Cardiac septum (tissue), 1 donor: Measurements from ENCODE around the gene NRG3. TPM values are rescaled to one million over a fixed set of nuclear protein-coding genes. Genes with fewer than 3 reads are reported as not detected.

Source experiments
- DNase-seq: peaks from one replicate; pipeline ENCODE4 v3.0.0-alpha.2; 2020; ENCODE audit warnings: low spot score
- intact Hi-C: fragments of 100-400 bp; cut with DNase I; formaldehyde crosslinking; loops from one replicate; pipeline ENCODE4 v1.14.0; 2022
- total RNA-seq: library from RNA; stranded (reverse); fragmentation: NEBNext Ultra II Directional; extraction: Animal tissue kit (Norgen Biotek cat#: 25700); gene quantifications from one replicate; pipeline ENCODE4 v1.2.1, GENCODE V29; 2021
- donor health status: DM: no; HTN: no; CAD: no.

The NRG3 gene
- total RNA-seq, 1 donor from 2014 or later, result 0.57 TPM

GRCh38 chr10:81876253-81877077 lies 1.5 kb downstream of the NRG3 start:
- intact Hi-C loops, result no loop called here
- no peak for DNase-seq

GRCh38 chr10:81877596-81877995 lies 2.6 kb downstream of the NRG3 start:
- DNase-seq, result no peak
- intact Hi-C loops, result no loop called here

GRCh38 chr10:81882011-81882410 lies 7.0 kb downstream of the NRG3 start:
- no peak for DNase-seq
- intact Hi-C loops, result no loop called here

GRCh38 chr10:81884856-81885255 lies 9.9 kb downstream of the NRG3 start:
- no peak for DNase-seq
- intact Hi-C loops, result no loop called here

- intact Hi-C loops, result no loop called here
- no peak for DNase-seq
These were observed 10.5 kb downstream of the NRG3 start for GRCh38 chr10:81885491-81885890.

- intact Hi-C loops, result no loop called here
- DNase-seq, result no peak
These were observed 11.9 kb downstream of the NRG3 start for GRCh38 chr10:81886939-81887338.

GRCh38 chr10:81889181-81889769 lies 14.3 kb downstream of the NRG3 start:
- DNase-seq, result no peak
- intact Hi-C loops, result no loop called here

GRCh38 chr10:81894616-81895015 lies 19.6 kb downstream of the NRG3 start:
- DNase-seq, result no peak
- intact Hi-C loops, result no loop called here

- intact Hi-C loops, result no loop called here
- no peak for DNase-seq
These were observed 23.5 kb downstream of the NRG3 start for GRCh38 chr10:81898518-81898917.

- intact Hi-C loops, result no loop called here
- DNase-seq, result no peak
These were observed 26.0 kb downstream of the NRG3 start for GRCh38 chr10:81900989-81901388.

- no peak for DNase-seq
These were observed 28.5 kb downstream of the NRG3 start for GRCh38 chr10:81903472-81903871.

GRCh38 chr10:81905161-81905560 lies 30.2 kb downstream of the NRG3 start:
- no peak for DNase-seq
- intact Hi-C loops, result no loop called here

More at GRCh38 chr10:81903472-81903871, 28.5 kb downstream of the NRG3 start:
- intact Hi-C loops, result no loop called here

- intact Hi-C loops, result no loop called here
- DNase-seq, result no peak
These were observed 34.5 kb downstream of the NRG3 start for GRCh38 chr10:81909453-81909852.

- DNase-seq, result no peak
- intact Hi-C loops, result no loop called here
These were observed 36.3 kb downstream of the NRG3 start for GRCh38 chr10:81911328-81911727.

- intact Hi-C loops, result no loop called here
- DNase-seq, result no peak
These were observed 39.9 kb downstream of the NRG3 start for GRCh38 chr10:81914736-81915503.

GRCh38 chr10:81915504-81915897 lies 40.5 kb downstream of the NRG3 start:
- DNase-seq, result no peak
- intact Hi-C loops, result no loop called here

- intact Hi-C loops, result no loop called here
- no peak for DNase-seq
These were observed 42.7 kb downstream of the NRG3 start for GRCh38 chr10:81917666-81918065.

- intact Hi-C loops, result no loop called here
- no peak for DNase-seq
These were observed 43.8 kb downstream of the NRG3 start for GRCh38 chr10:81918766-81919165.

GRCh38 chr10:81920213-81920829 lies 45.3 kb downstream of the NRG3 start:
- DNase-seq, result no peak
- intact Hi-C loops, result no loop called here

GRCh38 chr10:81928119-81928518 lies 53.1 kb downstream of the NRG3 start:
- DNase-seq, result no peak
- intact Hi-C loops, result no loop called here
